B cell (primary cell): ENCODE data around the gene PNMA6A. TPM values are rescaled to one million over a fixed set of nuclear protein-coding genes. Genes with fewer than 3 reads are reported as not detected.
"Not testable (repeated sequence)": the region's sequence is repeated elsewhere in the genome, so short reads cannot be mapped to it uniquely, and the experiment has no call there.

ENCODE experiments used
- ATAC-seq: fragments of 200-7000 bp; cut with Tn5 transposase; one replicate; pipeline ENCODE4 v1.10.0; 2021; ENCODE audit warnings: low read depth, mild to moderate bottlenecking, moderate number of reproducible peaks, moderate library complexity
- CTCF ChIA-PET: fragments of 350-600 bp; sonication (Branson Sonifier 250); formaldehyde crosslinking; loops from one replicate; lab custom pipeline; 2021; ENCODE audit warnings: antibody characterized with exemption, inconsistent platforms; lab: Charles Lee
- POLR2A ChIA-PET: fragments of 350-600 bp; sonication (Branson Sonifier 250); formaldehyde crosslinking; loops from one replicate; lab custom pipeline; 2021; ENCODE audit warnings: antibody characterized with exemption; lab: Charles Lee
- DNase-seq: peaks from one replicate; pipeline ENCODE4 v3.0.0; 2013
- H2AFZ ChIP-seq: 2 replicates; pipeline ENCODE4 v1.6.1; 2012; ENCODE audit warnings: mild to moderate bottlenecking, low read depth, low read length; ENCODE audit not compliant: insufficient read depth, poor library complexity, severe bottlenecking
- H3K27ac ChIP-seq, 2 donors: 1 replicate in 1 of 2; 2 replicates in 1 of 2; pipeline ENCODE4 v1.5.1; 2012 to 2013; ENCODE audit warnings: low read length in 2 of 2, mild to moderate bottlenecking in 2 of 2, moderate library complexity in 1 of 2
- H3K27me3 ChIP-seq, 4 experiments: fragments of 200-600 bp in 1 of 4; sonication (generic) in 1 of 4; replicated peaks in 1 of 4; 1 replicate in 2 of 4; 2 replicates in 2 of 4; pipeline versions ENCODE4 v1.6.1 to v1.7.0; 2013 to 2016; ENCODE audit warnings: low read length in 3 of 4, mild to moderate bottlenecking in 2 of 4, mixed read lengths in 1 of 4, moderate library complexity in 1 of 4; ENCODE audit not compliant: insufficient read depth in 4 of 4, control insufficient read depth in 3 of 4; ENCODE audit errors: control extremely low read depth in 1 of 4
- H3K36me3 ChIP-seq, 2 experiments: replicated peaks in 1 of 2; 1 replicate in 1 of 2; 2 replicates in 1 of 2; pipeline versions ENCODE4 v1.6.1 to v1.7.1; 2013; ENCODE audit warnings: low read length in 1 of 2; ENCODE audit not compliant: insufficient read depth in 2 of 2, control insufficient read depth in 1 of 2; ENCODE audit errors: control extremely low read depth in 1 of 2, extremely low read depth in 1 of 2
- H3K4me1 ChIP-seq, 2 donors: fragments of 200-600 bp in 1 of 2; sonication (generic) in 1 of 2; 1 replicate in 1 of 2; 2 replicates in 1 of 2; pipeline versions ENCODE4 v1.5.1 to v1.6.1; 2013 to 2017; ENCODE audit warnings: low read length in 2 of 2; ENCODE audit not compliant: control insufficient read depth in 2 of 2, insufficient read depth in 2 of 2
- H3K4me2 ChIP-seq: replicated peaks from 2 replicates; pipeline ENCODE3; 2012; ENCODE audit warnings: mild to moderate bottlenecking, low read depth, low read length; ENCODE audit not compliant: poor library complexity, severe bottlenecking
- H3K4me3 ChIP-seq, 5 experiments: fragments of 200-600 bp in 1 of 5; sonication (generic) in 1 of 5; 1 replicate in 3 of 5; 2 replicates in 2 of 5; pipeline versions ENCODE4 v1.5.1 to v1.7.0; 2011 to 2016; ENCODE audit warnings: low read length in 4 of 5, mild to moderate bottlenecking in 4 of 5, low read depth in 2 of 5, control low read depth in 1 of 5, moderate library complexity in 1 of 5; ENCODE audit not compliant: insufficient read depth in 1 of 5; ENCODE audit errors: control extremely low read depth in 1 of 5, extremely low read depth in 1 of 5
- H3K79me2 ChIP-seq: fragments of 200-600 bp; sonication (generic); one replicate; pipeline ENCODE4 v1.6.0; 2016; ENCODE audit warnings: low read length; ENCODE audit not compliant: control insufficient read depth, insufficient read depth
- H3K9ac ChIP-seq: fragments of 200-600 bp; sonication (generic); 2 replicates; pipeline ENCODE4 v1.6.1; 2017; ENCODE audit warnings: mild to moderate bottlenecking, low read length, moderate library complexity
- H3K9me3 ChIP-seq, 3 donors: one replicate each; pipeline versions ENCODE4 v1.6.1 to v1.7.1; 2013; ENCODE audit warnings: low read length in 2 of 3; ENCODE audit not compliant: control insufficient read depth in 2 of 3, insufficient read depth in 1 of 3; ENCODE audit errors: control extremely low read depth in 1 of 3
- H4K20me1 ChIP-seq: 2 replicates; pipeline ENCODE4 v1.6.0; 2012; ENCODE audit warnings: mild to moderate bottlenecking, low read length; ENCODE audit not compliant: insufficient read depth, control insufficient read depth, poor library complexity, severe bottlenecking
- H3K27ac Mint-ChIP-seq: one replicate; pipeline ENCODE4 v1.8.0; 2021; ENCODE audit warnings: mixed read lengths
- H3K27me3 Mint-ChIP-seq: one replicate; pipeline ENCODE4 v1.8.0; 2021; ENCODE audit warnings: mixed read lengths
- H3K4me1 Mint-ChIP-seq: one replicate; pipeline ENCODE4 v1.8.0; 2021; ENCODE audit warnings: mixed read lengths
- H3K4me3 Mint-ChIP-seq: one replicate; pipeline ENCODE4 v1.8.0; 2021; ENCODE audit warnings: mixed read lengths
- H3K9me3 Mint-ChIP-seq: one replicate; pipeline ENCODE4 v1.8.0; 2022; ENCODE audit warnings: mixed read lengths; ENCODE audit not compliant: insufficient read depth
- CTCF ChIP-seq: fragments of 200-600 bp; IDR thresholded peaks from one replicate; pipeline ENCODE4 v1.8.0; 2022; ENCODE audit warnings: antibody characterized with exemption, mild to moderate bottlenecking
- EZH2 ChIP-seq: IDR thresholded peaks from 2 replicates; pipeline ENCODE4 v1.6.1; 2012; ENCODE audit warnings: borderline replicate concordance, low read depth, mild to moderate bottlenecking, moderate library complexity, low read length; ENCODE audit not compliant: insufficient read depth, poor library complexity, severe bottlenecking
- WGBS: methylation state at CpG from one replicate; pipeline ENCODE4 v1.1.5; 2013; ENCODE audit warnings: missing lambda C conversion rate; ENCODE audit not compliant: insufficient coverage; 5-methylcytosine and 5-hydroxymethylcytosine counted together
- intact Hi-C: fragments of 100-400 bp; cut with micrococcal nuclease; formaldehyde crosslinking; loops from one replicate; pipeline ENCODE4 v1.10.0; 2022
- polyA plus RNA-seq: library from polyadenylated mRNA; depleted of rRNA; stranded (reverse); fragments of >200 nt; gene quantifications from 2 replicates; pipeline ENCODE4 v1.2.3, GENCODE V29; 2012
- total RNA-seq, 2 donors: library from RNA; stranded (reverse); fragments of 120-200 nt in 1 of 2; gene quantifications; 1 replicate in 1 of 2; 2 replicates in 1 of 2; pipeline versions ENCODE4 v1.2.3 to v1.2.4, GENCODE V29; 2013 to 2022

PNMA6A gene
- total and polyA plus RNA-seq, 2 donors (not counting 1 experiment from before 2014, with no cell fraction given), result 0.12 to 0.20 TPM

- H3K4me1 ChIP-seq, H2AFZ ChIP-seq, H4K20me1 ChIP-seq, ATAC-seq, H3K27me3 ChIP-seq, intact Hi-C loops, H3K36me3 ChIP-seq, H3K27ac Mint-ChIP-seq, H3K4me3 Mint-ChIP-seq, CTCF ChIA-PET, H3K27me3 Mint-ChIP-seq, H3K9ac ChIP-seq, H3K4me1 Mint-ChIP-seq, H3K79me2 ChIP-seq, H3K9me3 ChIP-seq, DNase-seq, H3K27ac ChIP-seq, H3K4me3 ChIP-seq, H3K4me2 ChIP-seq, POLR2A ChIA-PET, H3K9me3 Mint-ChIP-seq: not testable (repeated sequence)
- no CpG with 5 or more reads among the region's 23 CpGs for WGBS
These were observed 11.1 kb downstream of the PNMA6A start for GRCh38 chrX:153083238-153083923.

GRCh38 chrX:153102418-153102817 is 30.2 kb downstream of the PNMA6A start:
- ChIA-PET POLR2A (no interaction called here), CTCF (no interaction called here)
- intact Hi-C loops, result no loop called here

GRCh38 chrX:153104959-153105358 is 32.7 kb downstream of the PNMA6A start:
- WGBS, result no CpG with 5 or more reads among the region's 1 CpG
- H3K27me3 Mint-ChIP-seq, ATAC-seq, H3K4me3 ChIP-seq, H3K27me3 ChIP-seq, H3K9ac ChIP-seq, H3K9me3 Mint-ChIP-seq, intact Hi-C loops, H3K4me1 Mint-ChIP-seq, H3K4me1 ChIP-seq, H3K4me2 ChIP-seq, CTCF ChIA-PET, POLR2A ChIA-PET, H2AFZ ChIP-seq, H3K27ac ChIP-seq, H3K27ac Mint-ChIP-seq, H3K9me3 ChIP-seq, H3K79me2 ChIP-seq, H3K4me3 Mint-ChIP-seq, H4K20me1 ChIP-seq, H3K36me3 ChIP-seq, DNase-seq: not testable (repeated sequence)

More at GRCh38 chrX:153102418-153102817, 30.2 kb downstream of the PNMA6A start:
- ATAC-seq (no peak), DNase-seq (no peak)
- Histone ChIP-seq H3K36me3 (no peaks in the 10 kb centered on the region), H3K4me3 (no peak overlapping the region), H2AFZ (no peak overlapping the region), H3K4me2 (no peak overlapping the region), H3K4me1 (no peaks in the 10 kb centered on the region), H3K79me2 (no peaks in the 10 kb centered on the region), H3K9me3 (peaks cover 0 to 3% (median 0%) of the 10 kb centered on the region in 3 donors), H3K27ac (no peak overlapping the region), H3K9ac (no peak overlapping the region), H3K27me3 (peaks cover 0 to 3% (median 0%) of the 10 kb centered on the region in 4 experiments), H4K20me1 (no peaks in the 10 kb centered on the region)
- H3K4me1 Mint-ChIP-seq, result peaks cover 4% of the 10 kb centered on the region
- WGBS, result 71% methylated on average over 1 of the region's 3 CpGs
- H3K4me3 Mint-ChIP-seq, result no peak overlapping the region
- H3K27me3 Mint-ChIP-seq, result no peaks in the 10 kb centered on the region
- H3K27ac Mint-ChIP-seq, result no peak overlapping the region
- H3K9me3 Mint-ChIP-seq, result peaks cover 5% of the 10 kb centered on the region
- TF ChIP-seq EZH2 (no peak), CTCF (no peak)
